Thymus (tissue), 11 donors: ENCODE data around the gene IGF2BP2. TPM values are rescaled to one million over a fixed set of nuclear protein-coding genes. Genes with fewer than 3 reads are reported as not detected.
A peak's percentile ranks its signal among the peaks of the same experiment; 100 is the strongest.

Experiments
- DNase-seq, 9 donors: peaks; one replicate each; pipeline ENCODE4 v3.0.0-alpha.2; 2013; ENCODE audit warnings: low spot score in 9 of 9, low read depth in 6 of 9, missing footprints in 1 of 9
- H3K27ac ChIP-seq, 2 donors: one replicate each; pipeline ENCODE4 v1.5.1; 2013; ENCODE audit warnings: control low read depth in 1 of 2, low read depth in 1 of 2, low read length in 1 of 2, mild to moderate bottlenecking in 1 of 2, moderate library complexity in 1 of 2
- H3K27me3 ChIP-seq, 2 donors: one replicate each; pipeline ENCODE4 v1.5.1; 2013; ENCODE audit warnings: low read length in 1 of 2; ENCODE audit not compliant: control insufficient read depth in 2 of 2, insufficient read depth in 1 of 2
- H3K36me3 ChIP-seq, 2 donors: one replicate each; pipeline ENCODE4 v1.5.1; 2013; ENCODE audit warnings: low read length in 1 of 2, mild to moderate bottlenecking in 1 of 2, moderate library complexity in 1 of 2; ENCODE audit not compliant: control insufficient read depth in 2 of 2, insufficient read depth in 2 of 2
- H3K4me1 ChIP-seq, 2 donors: one replicate each; pipeline ENCODE4 v1.5.1; 2013; ENCODE audit warnings: low read length in 2 of 2; ENCODE audit not compliant: control insufficient read depth in 2 of 2, insufficient read depth in 2 of 2
- H3K4me3 ChIP-seq, 2 donors: one replicate each; pipeline ENCODE4 v1.5.1; 2013; ENCODE audit warnings: low read length in 2 of 2, control low read depth in 1 of 2, mild to moderate bottlenecking in 1 of 2
- H3K9me3 ChIP-seq, 2 donors: one replicate each; pipeline ENCODE4 v1.5.1; 2013; ENCODE audit warnings: low read length in 1 of 2, mild to moderate bottlenecking in 1 of 2; ENCODE audit not compliant: control insufficient read depth in 2 of 2, insufficient read depth in 1 of 2
- WGBS: extraction: QIAGEN DNeasy Blood & Tissue Kit; methylation state at CpG from one replicate; pipeline ENCODE4 v1.1.7; 2013; 5-methylcytosine and 5-hydroxymethylcytosine counted together
- polyA plus RNA-seq: library from polyadenylated mRNA; stranded (reverse); fragments of 200-250 nt; gene quantifications from one replicate; pipeline ENCODE4 v1.2.3, GENCODE V29; 2013
- total RNA-seq: library from RNA; stranded (reverse); fragments of 120-200 nt; gene quantifications from one replicate; pipeline ENCODE4 v1.2.4, GENCODE V29; 2013
- donor health status: healthy.

IGF2BP2 gene
- total and polyA plus RNA-seq, 2 donors: 2.0 to 12.1 TPM

DNA sequence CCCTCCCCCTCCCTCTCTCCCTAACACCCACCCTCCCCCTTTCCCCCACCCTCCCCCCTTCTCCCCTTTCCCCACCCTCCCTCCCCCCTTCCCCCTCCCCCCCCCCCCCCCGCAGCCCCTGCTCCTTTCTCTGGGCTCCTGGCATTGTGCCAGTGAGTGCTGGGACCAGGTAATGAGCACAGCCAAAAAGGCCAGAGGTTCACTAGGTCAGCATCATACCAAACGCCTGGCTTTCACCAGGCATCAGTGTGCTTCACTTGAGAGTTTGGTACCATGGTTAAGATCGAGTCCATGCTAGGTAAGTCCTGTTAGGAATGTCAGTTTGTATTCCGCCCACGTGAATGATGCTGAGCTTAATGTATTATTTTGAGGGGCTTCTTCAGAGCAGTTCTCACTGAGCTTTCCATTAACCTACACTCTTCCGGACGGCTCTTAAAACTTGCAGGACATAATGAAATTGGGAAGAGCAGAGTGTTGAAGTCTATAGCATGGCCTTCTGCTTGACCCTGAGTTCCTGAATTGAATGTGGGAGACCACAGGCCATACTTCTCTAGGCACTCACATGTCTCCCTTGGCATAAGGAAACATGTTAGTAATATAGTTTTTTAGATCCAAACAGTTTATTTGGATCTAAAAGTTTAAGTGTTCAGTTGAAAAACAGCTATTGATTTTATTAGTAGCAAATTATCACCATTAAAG lies 193.2 kb downstream of the IGF2BP2 start:
- no peaks in the 10 kb centered on the region for H3K9me3 ChIP-seq
- no peak overlapping the region for H3K4me3 ChIP-seq
- WGBS: 98% methylated on average over 6 of the region's 7 CpGs
- H3K36me3 ChIP-seq: peaks cover 33 to 39% of the 10 kb centered on the region in 2 donors
- no peaks in the 10 kb centered on the region for H3K27me3 ChIP-seq
- DNase-seq: no peak
- no peak overlapping the region for H3K27ac ChIP-seq
- H3K4me1 ChIP-seq: no peaks in the 10 kb centered on the region

DNA sequence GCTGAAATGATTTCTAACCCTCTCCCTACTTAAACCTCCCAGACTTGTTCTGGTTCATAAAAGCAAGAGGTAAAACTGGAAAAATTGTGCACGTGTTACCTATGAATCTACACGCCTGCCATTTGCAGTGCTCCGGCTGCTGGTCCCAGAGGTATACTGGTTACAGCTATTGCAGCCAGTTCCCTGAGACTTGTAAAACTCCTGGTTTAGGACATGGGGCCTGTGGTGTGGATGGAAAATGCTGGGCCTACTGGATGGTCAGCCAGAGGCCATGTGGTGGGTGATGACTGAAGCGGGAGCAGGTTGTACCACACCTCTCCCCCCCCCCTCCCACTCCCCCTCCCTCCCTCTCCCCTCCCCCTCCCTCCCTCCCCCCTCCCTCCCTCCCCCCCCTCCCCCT lies 193.7 kb downstream of the IGF2BP2 start:
- no peaks in the 10 kb centered on the region for H3K9me3 ChIP-seq
- DNase-seq: no peak
- peaks cover 36 to 44% of the 10 kb centered on the region in 2 donors for H3K36me3 ChIP-seq
- WGBS: 77% methylated on average over 4 of the region's 4 CpGs
- H3K27me3 ChIP-seq: no peaks in the 10 kb centered on the region
- no peaks in the 10 kb centered on the region for H3K4me1 ChIP-seq
- no peak overlapping the region for H3K27ac ChIP-seq
- H3K4me3 ChIP-seq: no peak overlapping the region

DNA sequence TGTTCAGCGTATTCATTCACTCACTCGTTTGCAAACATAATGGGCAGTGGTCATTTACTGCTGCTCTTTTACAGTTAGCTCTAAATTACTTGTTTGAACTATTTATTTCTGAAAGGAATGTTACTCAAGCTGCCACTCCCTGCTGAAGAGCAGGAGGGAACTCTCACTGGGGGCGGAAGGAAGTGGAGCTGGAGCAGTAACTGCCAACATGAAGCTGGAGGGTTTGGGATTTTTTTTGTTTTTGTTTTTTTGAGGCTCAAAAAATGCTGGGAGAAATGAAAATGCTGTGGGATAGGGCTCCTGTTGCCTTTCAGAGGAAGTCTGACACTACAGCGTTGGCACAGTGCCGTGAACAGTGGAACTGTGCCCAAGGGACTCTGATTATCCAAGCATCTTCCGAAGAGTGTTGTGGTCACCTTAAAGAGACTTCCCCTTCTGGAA lies 194.6 kb downstream of the IGF2BP2 start:
- Histone ChIP-seq H3K4me1 (no peaks in the 10 kb centered on the region), H3K9me3 (no peaks in the 10 kb centered on the region), H3K27ac (no peak overlapping the region), H3K4me3 (no peak overlapping the region), H3K36me3 (peaks cover 45 to 48% of the 10 kb centered on the region in 2 donors), H3K27me3 (no peaks in the 10 kb centered on the region)
- 87% methylated on average over 6 of the region's 6 CpGs for WGBS
- DNase-seq: no peak

DNA sequence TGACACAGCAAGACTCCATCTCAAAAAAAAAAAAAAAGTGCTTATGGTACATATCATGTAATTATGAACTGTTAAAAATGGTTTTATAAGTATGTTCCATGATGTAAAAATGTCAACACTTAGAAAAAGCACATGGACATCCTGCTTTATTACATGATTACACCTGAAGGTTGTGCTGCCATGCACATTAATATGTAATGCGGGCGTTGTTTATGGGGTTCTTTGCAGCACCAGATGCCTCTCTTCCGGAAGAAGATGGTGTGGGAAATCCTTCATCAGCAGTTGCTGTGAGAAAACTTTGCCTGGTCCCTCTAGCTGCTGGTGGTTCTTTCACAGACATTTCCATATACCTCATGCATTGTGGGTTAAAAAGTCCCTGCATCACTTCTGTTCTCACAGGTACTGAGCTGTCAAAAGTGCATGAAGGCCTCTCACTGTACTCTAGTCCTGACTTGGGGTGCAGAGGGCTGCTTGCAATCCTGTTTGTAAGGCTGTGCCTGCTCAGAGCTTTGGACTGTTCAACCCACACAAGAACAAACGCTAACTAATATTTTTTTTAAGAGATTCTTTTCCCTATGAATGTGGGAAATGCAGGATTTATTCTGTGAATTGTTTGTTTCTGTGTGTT lies 195.2 kb downstream of the IGF2BP2 start:
- Histone ChIP-seq H3K4me1 (no peaks in the 10 kb centered on the region), H3K27me3 (no peaks in the 10 kb centered on the region), H3K27ac (no peak overlapping the region), H3K36me3 (peaks cover 46 to 48% of the 10 kb centered on the region in 2 donors), H3K4me3 (no peak overlapping the region), H3K9me3 (no peaks in the 10 kb centered on the region)
- no peak for DNase-seq
- WGBS: 98% methylated on average over 4 of the region's 4 CpGs

DNA sequence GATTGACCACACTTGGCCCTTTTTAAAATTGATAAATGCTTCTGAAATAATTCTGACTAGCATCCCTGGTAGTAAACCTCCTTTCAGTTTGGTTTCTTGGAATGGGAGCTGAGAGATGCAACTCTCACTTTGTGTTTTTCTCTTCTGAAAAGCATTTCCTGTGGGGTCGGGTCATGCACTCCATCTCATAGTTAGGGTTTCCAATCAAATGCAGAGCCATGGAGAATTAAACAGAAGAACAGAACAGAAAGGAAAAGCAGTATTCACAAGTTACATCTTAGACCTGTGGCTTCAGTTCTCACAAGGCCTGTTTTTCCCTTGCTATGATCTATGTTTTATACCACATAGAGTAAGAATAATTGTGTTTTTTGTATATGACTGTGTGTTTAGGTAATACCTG lies 199.1 kb downstream of the IGF2BP2 start:
- H3K36me3 ChIP-seq: peaks cover 47 to 64% of the 10 kb centered on the region in 2 donors
- 55% methylated on average over 1 of the region's 1 CpG for WGBS

DNA sequence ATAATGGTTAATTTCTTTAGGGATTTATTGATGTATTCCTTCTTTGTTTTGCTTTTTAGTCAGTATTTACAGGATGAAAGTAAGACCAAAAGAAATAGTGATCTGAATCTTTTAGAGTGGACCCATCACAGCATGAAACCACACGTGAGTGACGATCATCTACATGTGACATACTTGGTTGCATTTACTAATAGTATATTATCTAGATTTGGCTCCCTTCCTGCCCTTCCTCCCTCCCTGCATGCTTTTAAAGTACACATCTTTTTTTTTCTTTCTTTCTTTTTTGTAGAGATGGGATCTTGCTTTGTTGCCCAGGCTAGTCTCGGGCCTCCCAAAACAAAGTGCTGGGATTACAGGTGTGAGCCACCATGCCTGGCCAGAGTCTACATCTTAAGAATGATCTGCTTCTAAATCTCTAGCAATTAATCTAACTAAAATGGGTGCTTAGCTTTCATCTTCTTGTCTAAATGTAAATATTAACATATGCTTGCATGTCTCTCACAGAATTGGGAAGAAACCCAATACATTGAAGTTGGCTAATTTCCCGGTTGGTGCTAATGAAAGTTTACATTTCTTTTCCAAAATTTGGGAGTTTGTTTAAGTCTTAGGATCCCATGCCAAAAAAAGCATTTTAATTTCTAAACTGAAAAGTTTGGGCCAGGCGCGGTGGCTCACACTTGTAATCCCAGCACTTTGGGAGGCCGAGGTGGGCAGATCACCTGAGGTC lies 200.7 kb downstream of the IGF2BP2 start:
- Histone ChIP-seq H3K27ac (no peak overlapping the region), H3K9me3 (no peaks in the 10 kb centered on the region), H3K36me3 (peaks cover 47 to 72% of the 10 kb centered on the region in 2 donors), H3K4me1 (no peaks in the 10 kb centered on the region), H3K4me3 (no peak overlapping the region), H3K27me3 (no peaks in the 10 kb centered on the region)
- 97% methylated on average over 7 of the region's 7 CpGs for WGBS
- DNase-seq: no peak

More for the DNA sequence above, 199.1 kb downstream of the IGF2BP2 start:
- H3K27ac ChIP-seq: no peak overlapping the region
- no peaks in the 10 kb centered on the region for H3K27me3 ChIP-seq
- DNase-seq: no peak
- H3K4me3 ChIP-seq: no peak overlapping the region
- no peaks in the 10 kb centered on the region for H3K4me1 ChIP-seq
- no peaks in the 10 kb centered on the region for H3K9me3 ChIP-seq

DNA sequence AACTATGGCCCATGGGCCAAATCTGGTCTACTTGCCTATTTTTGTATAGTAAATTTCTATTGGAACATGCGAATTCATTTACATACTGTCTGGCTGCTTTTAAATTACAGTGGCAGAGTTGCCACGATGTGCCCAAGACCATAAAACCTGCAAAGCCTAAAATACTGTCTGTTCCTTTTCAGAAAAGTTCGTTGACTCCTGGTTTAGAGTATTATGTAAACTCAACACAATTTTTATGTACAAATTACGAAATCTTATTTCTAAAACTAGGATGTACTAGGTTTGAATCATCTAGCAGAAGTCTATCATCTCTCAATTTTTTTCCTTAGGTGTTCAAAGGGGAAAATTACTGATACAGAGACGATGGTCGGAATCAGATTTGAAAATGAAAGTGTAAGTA lies 211.8 kb downstream of the IGF2BP2 start:
- Histone ChIP-seq H3K27ac (no peak overlapping the region), H3K9me3 (no peaks in the 10 kb centered on the region), H3K4me1 (no peaks in the 10 kb centered on the region), H3K4me3 (no peak overlapping the region), H3K36me3 (peaks cover 43 to 75% of the 10 kb centered on the region in 2 donors), H3K27me3 (no peaks in the 10 kb centered on the region)
- 92% methylated on average over 6 of the region's 6 CpGs for WGBS
- DNase-seq: no peak

DNA sequence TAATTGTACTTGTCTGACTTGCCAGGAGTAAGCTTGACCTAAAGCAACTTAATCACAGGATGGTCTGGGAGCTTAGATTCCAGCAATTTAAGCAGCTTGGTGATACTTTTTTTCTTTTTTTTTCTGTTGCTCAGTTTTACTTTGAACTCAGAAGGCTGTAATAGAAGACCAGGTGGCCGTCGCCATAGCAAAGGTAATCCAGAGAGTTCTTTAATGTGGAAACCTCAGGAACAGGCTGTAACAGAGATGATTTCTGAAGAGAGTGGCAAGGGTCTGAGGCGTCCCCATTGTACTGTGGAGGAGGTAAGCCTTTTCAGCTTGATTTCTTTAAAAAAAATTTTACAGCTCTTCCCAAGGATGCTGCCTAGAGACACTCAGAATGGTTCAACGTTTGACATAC lies 218.6 kb downstream of the IGF2BP2 start:
- Histone ChIP-seq H3K4me3 (no peak overlapping the region), H3K4me1 (peaks cover 2 to 8% of the 10 kb centered on the region in 2 donors), H3K36me3 (peaks cover 42 to 68% of the 10 kb centered on the region in 2 donors), H3K27me3 (no peaks in the 10 kb centered on the region), H3K27ac (no peak overlapping the region), H3K9me3 (no peaks in the 10 kb centered on the region)
- 15% methylated on average over 4 of the region's 4 CpGs for WGBS
- DNase-seq: peak in 4 of 9 donors; percentile 10 to 59 (median 19)

DNA sequence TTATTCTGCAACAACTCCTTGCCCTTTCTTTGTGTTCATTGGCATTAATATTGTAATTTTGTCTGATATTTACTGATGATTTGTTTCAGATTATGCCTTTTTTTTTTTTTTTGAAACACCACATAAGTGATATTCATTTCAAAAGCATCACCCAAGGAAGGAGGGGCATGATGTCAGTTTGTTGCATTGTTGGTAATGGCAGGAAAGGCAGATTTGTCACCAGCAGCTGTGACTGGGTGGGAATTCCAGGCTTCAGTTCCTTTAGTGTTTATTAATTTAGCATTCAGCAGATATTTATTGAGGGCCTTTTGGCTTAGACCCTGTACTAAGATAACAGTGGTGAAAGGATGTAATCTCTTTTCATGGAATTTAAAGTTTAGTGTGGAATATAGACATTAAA lies 219.3 kb downstream of the IGF2BP2 start:
- Histone ChIP-seq H3K4me3 (no peak overlapping the region), H3K36me3 (peaks cover 41 to 69% of the 10 kb centered on the region in 2 donors), H3K9me3 (no peaks in the 10 kb centered on the region), H3K4me1 (peaks cover 2 to 8% of the 10 kb centered on the region in 2 donors), H3K27me3 (no peaks in the 10 kb centered on the region), H3K27ac (no peak overlapping the region)
- DNase-seq: no peak
